H1 (cell line): Measurements from ENCODE around the gene SORCS3. TPM values are rescaled to one million over a fixed set of nuclear protein-coding genes. Genes with fewer than 3 reads are reported as not detected.
A peak's percentile ranks its signal among the peaks of the same experiment; 100 is the strongest.

Experiments
- CTCF ChIA-PET: fragments of 300-600 bp; sonication (Branson Sonifier 250); formaldehyde crosslinking; loops from one replicate; lab custom pipeline; 2021; ENCODE audit not compliant: partially characterized antibody; lab: Charles Lee
- POLR2A ChIA-PET: fragments of 300-600 bp; sonication (Branson Sonifier 250); formaldehyde crosslinking; loops from one replicate; lab custom pipeline; 2021; ENCODE audit warnings: inconsistent platforms; ENCODE audit not compliant: partially characterized antibody; lab: Charles Lee
- DNase-seq, 2 experiments: peaks; one replicate each; pipeline versions ENCODE4 v3.0.0 to v3.0.0-alpha.2; 2010 to 2022; ENCODE audit warnings: low spot score in 2 of 2, low read depth in 1 of 2, mixed read lengths in 1 of 2
- FAIRE-seq: peaks from 2 replicates; lab custom pipeline; 2011; peaks lifted over from hg19 to GRCh38; lab: Jason Lieb, UNC
- H2AFZ ChIP-seq: 2 replicates; pipeline ENCODE4 v1.8.1; 2012; ENCODE audit warnings: low read length, inconsistent platforms
- H2AK5ac ChIP-seq: 2 replicates; pipeline ENCODE4 v1.6.1; 2013; ENCODE audit warnings: low read depth, low read length
- H2BK120ac ChIP-seq: replicated peaks from 2 replicates; pipeline ENCODE3; 2013; ENCODE audit warnings: low read depth, low read length, inconsistent platforms
- H2BK12ac ChIP-seq: 2 replicates; pipeline ENCODE4 v1.6.1; 2013; ENCODE audit warnings: low read depth, low read length
- H2BK15ac ChIP-seq: 2 replicates; pipeline ENCODE4 v1.6.1; 2013; ENCODE audit warnings: low read length
- H2BK20ac ChIP-seq: 2 replicates; pipeline ENCODE4 v1.6.1; 2013; ENCODE audit warnings: low read length
- H2BK5ac ChIP-seq: 2 replicates; pipeline ENCODE4 v1.6.1; 2013; ENCODE audit warnings: low read depth, low read length
- H3K14ac ChIP-seq: 2 replicates; pipeline ENCODE4 v1.6.1; 2013; ENCODE audit warnings: inconsistent platforms; ENCODE audit not compliant: insufficient read length
- H3K18ac ChIP-seq: 2 replicates; pipeline ENCODE4 v1.6.1; 2013; ENCODE audit warnings: low read length; ENCODE audit errors: extremely low read depth
- H3K23ac ChIP-seq: 2 replicates; pipeline ENCODE4 v1.6.1; 2013; ENCODE audit warnings: inconsistent platforms; ENCODE audit not compliant: insufficient read length
- H3K23me2 ChIP-seq: 2 replicates; pipeline ENCODE4 v1.6.1; 2013; ENCODE audit warnings: low read depth, low read length
- H3K27ac ChIP-seq: 2 replicates; pipeline ENCODE4 v1.6.1; 2011; ENCODE audit warnings: low read depth, low read length, inconsistent platforms
- H3K27me3 ChIP-seq, 4 experiments: replicated peaks in 1 of 4; 1 replicate in 1 of 4; 2 replicates in 3 of 4; pipeline versions ENCODE4 v1.6.1 to v1.8.1; 2011 to 2013; ENCODE audit warnings: low read length in 3 of 4, mild to moderate bottlenecking in 3 of 4, inconsistent platforms in 2 of 4, mixed read lengths in 2 of 4, moderate library complexity in 1 of 4; ENCODE audit not compliant: control insufficient read depth in 3 of 4, insufficient read depth in 3 of 4; ENCODE audit errors: extremely low read depth in 1 of 4
- H3K36me3 ChIP-seq, 4 experiments: 2 replicates each; pipeline versions ENCODE4 v1.6.1 to v1.8.1; 2011 to 2013; ENCODE audit warnings: mild to moderate bottlenecking in 4 of 4, low read length in 3 of 4, moderate library complexity in 2 of 4, control low read depth in 1 of 4, inconsistent platforms in 1 of 4; ENCODE audit not compliant: insufficient read depth in 4 of 4, control insufficient read depth in 2 of 4
- H3K4ac ChIP-seq: replicated peaks from 2 replicates; pipeline ENCODE3; 2013; ENCODE audit warnings: low read length, low read depth, mixed read lengths, inconsistent platforms; ENCODE audit not compliant: insufficient read length
- H3K4me1 ChIP-seq, 4 experiments: replicated peaks in 1 of 4; 1 replicate in 1 of 4; 2 replicates in 3 of 4; pipeline versions ENCODE4 v1.6.1 to v1.8.1; 2011 to 2013; ENCODE audit warnings: low read length in 3 of 4, inconsistent platforms in 2 of 4, mixed read lengths in 1 of 4; ENCODE audit not compliant: insufficient read depth in 4 of 4, control insufficient read depth in 3 of 4
- H3K4me2 ChIP-seq, 2 experiments: 2 replicates each; pipeline versions ENCODE4 v1.6.1 to v1.8.1; 2011 to 2013; ENCODE audit warnings: low read depth in 2 of 2, low read length in 2 of 2, control low read depth in 1 of 2, inconsistent platforms in 1 of 2, mild to moderate bottlenecking in 1 of 2; ENCODE audit not compliant: insufficient read depth in 1 of 2
- H3K4me3 ChIP-seq, 4 experiments: fragments of 200-600, 300-600 bp in 1 of 4; sonication (generic), shearing (Covaris generic), sonication (Bioruptor Twin) in 1 of 4; 2 replicates each; pipeline versions ENCODE4 v1.5.1 to v1.8.1; 2011 to 2016; ENCODE audit warnings: low read length in 4 of 4, low read depth in 3 of 4, control low read depth in 2 of 4, inconsistent platforms in 2 of 4, mild to moderate bottlenecking in 2 of 4, mixed read lengths in 1 of 4, moderate library complexity in 1 of 4; ENCODE audit not compliant: insufficient read depth in 2 of 4; ENCODE audit errors: extremely low read depth in 1 of 4
- H3K56ac ChIP-seq: replicated peaks from 2 replicates; pipeline ENCODE3; 2013; ENCODE audit warnings: low read depth, mild to moderate bottlenecking, mixed read lengths, low read length, inconsistent platforms; ENCODE audit not compliant: insufficient read length
- H3K79me1 ChIP-seq: 2 replicates; pipeline ENCODE4 v1.6.1; 2013; ENCODE audit warnings: low read depth, low read length, control low read depth
- H3K79me2 ChIP-seq, 2 experiments: 2 replicates each; pipeline versions ENCODE4 v1.6.1 to v1.8.1; 2012 to 2013; ENCODE audit warnings: low read length in 2 of 2, mild to moderate bottlenecking in 2 of 2, inconsistent platforms in 1 of 2; ENCODE audit not compliant: insufficient read depth in 2 of 2, control insufficient read depth in 1 of 2
- H3K9ac ChIP-seq, 4 experiments: replicated peaks in 1 of 4; 1 replicate in 1 of 4; 2 replicates in 3 of 4; pipeline versions ENCODE4 v1.6.1 to v1.8.1; 2011 to 2013; ENCODE audit warnings: low read depth in 3 of 4, low read length in 3 of 4, control low read depth in 2 of 4, mild to moderate bottlenecking in 2 of 4, moderate library complexity in 2 of 4, inconsistent platforms in 1 of 4; ENCODE audit errors: extremely low read depth in 1 of 4
- H3K9me3 ChIP-seq, 2 experiments: 2 replicates each; pipeline versions ENCODE4 v1.6.1 to v1.8.1; 2012 to 2013; ENCODE audit warnings: mild to moderate bottlenecking in 2 of 2, moderate library complexity in 2 of 2, control low read depth in 1 of 2, inconsistent platforms in 1 of 2, low read depth in 1 of 2, low read length in 1 of 2, mixed read lengths in 1 of 2; ENCODE audit not compliant: insufficient read depth in 2 of 2
- H4K20me1 ChIP-seq, 2 experiments: replicated peaks in 1 of 2; 2 replicates each; pipeline versions ENCODE3 to v1.8.1; 2011 to 2013; ENCODE audit warnings: inconsistent platforms in 2 of 2, low read length in 2 of 2, mild to moderate bottlenecking in 1 of 2; ENCODE audit not compliant: insufficient read depth in 2 of 2, control insufficient read depth in 1 of 2
- H4K5ac ChIP-seq: 2 replicates; pipeline ENCODE4 v1.6.1; 2013; ENCODE audit warnings: low read length, low read depth, mixed read lengths, inconsistent platforms; ENCODE audit not compliant: insufficient read length
- H4K8ac ChIP-seq: 2 replicates; pipeline ENCODE4 v1.8.0; 2013; ENCODE audit warnings: mild to moderate bottlenecking, moderate library complexity, low read length, inconsistent platforms; ENCODE audit not compliant: insufficient read depth; ENCODE audit errors: extremely low read depth
- H4K91ac ChIP-seq: replicated peaks from 2 replicates; pipeline ENCODE3; 2013; ENCODE audit warnings: low read length, mixed read lengths, inconsistent platforms; ENCODE audit not compliant: insufficient read length
- BACH1 ChIP-seq: IDR thresholded peaks from 2 replicates; pipeline ENCODE4 v1.6.1; 2012; ENCODE audit warnings: low read length, improper control_type of control experiment
- EGR1 ChIP-seq: IDR thresholded peaks from 2 replicates; pipeline ENCODE4 v1.6.1; 2011; ENCODE audit warnings: low read depth, low read length, borderline replicate concordance
- KDM4A ChIP-seq: IDR thresholded peaks from one replicate; pipeline ENCODE4 v1.7.1; 2012; ENCODE audit warnings: low read depth, mild to moderate bottlenecking, moderate library complexity, low read length, inconsistent platforms; ENCODE audit not compliant: severe bottlenecking
- MAFK ChIP-seq: IDR thresholded peaks from 2 replicates; pipeline ENCODE4 v1.6.1; 2012; ENCODE audit warnings: low read depth, mild to moderate bottlenecking, improper control_type of control experiment, low read length
- NANOG ChIP-seq: IDR thresholded peaks from 2 replicates; pipeline ENCODE4 v1.6.1; 2011; ENCODE audit warnings: low read length, low read depth, mild to moderate bottlenecking, inconsistent platforms; ENCODE audit not compliant: insufficient read depth, poor library complexity, severe bottlenecking
- SIN3A ChIP-seq, 2 experiments: IDR thresholded peaks in 1 of 2; conservative IDR thresholded peaks in 1 of 2; 2 replicates each; pipeline ENCODE4 v1.6.1; 2011 to 2012; ENCODE audit warnings: low read length in 2 of 2, improper control_type of control experiment in 1 of 2, low read depth in 1 of 2, mild to moderate bottlenecking in 1 of 2
- SRF ChIP-seq: IDR thresholded peaks from 2 replicates; pipeline ENCODE4 v1.6.1; 2011; ENCODE audit warnings: mild to moderate bottlenecking, low read depth, low read length, moderate library complexity
- TAF1 ChIP-seq: IDR thresholded peaks from 2 replicates; pipeline ENCODE4 v1.6.1; 2011; ENCODE audit warnings: mild to moderate bottlenecking, low read depth, low read length
- TEAD4 ChIP-seq: IDR thresholded peaks from 2 replicates; pipeline ENCODE4 v1.6.1; 2012; ENCODE audit warnings: low read depth, low read length, inconsistent platforms, mixed read lengths
- WGBS, 2 experiments: shearing (Covaris generic) in 1 of 2; methylation state at CpG; one replicate each; pipeline versions ENCODE4 v1.1.6 to v1.1.7; 2013 to 2015; ENCODE audit warnings: low lambda C conversion rate in 2 of 2, mixed read lengths in 2 of 2, inconsistent platforms in 1 of 2, low coverage in 1 of 2, missing lambda C conversion rate in 1 of 2; ENCODE audit not compliant: insufficient replicate concordance in 2 of 2, insufficient coverage in 1 of 2, insufficient read length in 1 of 2; ENCODE audit errors: extremely low coverage in 1 of 2, missing lambda C conversion rate in 1 of 2; 5-methylcytosine and 5-hydroxymethylcytosine counted together
- polyA plus RNA-seq, 7 experiments: library from polyadenylated mRNA; depleted of rRNA in 3 of 7; stranded (reverse) in 5 of 7; unstranded in 2 of 7; fragments of >200 nt in 5 of 7; fragments of 200-250 nt in 2 of 7; gene quantifications; 1 replicate in 5 of 7; 2 replicates in 1 of 7; 4 replicates in 1 of 7; pipeline versions ENCODE4 v1.2.1 to v1.2.3, GENCODE V29; 2011 to 2013; ENCODE audit warnings: missing spikeins in 2 of 7, mixed read lengths in 2 of 7
- total RNA-seq: library from RNA; stranded (reverse); fragmentation: NEBNext Ultra II Directional; extraction: Animal tissue kit (Norgen Biotek cat#: 25700); gene quantifications from 2 replicates; pipeline ENCODE4 v1.2.1, GENCODE V29; 2021
- TF ChIP-seq, protein P1 (sequence below): IDR thresholded peaks from 2 replicates; pipeline ENCODE4 v1.6.1; 2011; ENCODE audit warnings: low read length, improper control_type of control experiment
- TF ChIP-seq, protein P2 (sequence below): IDR thresholded peaks from 2 replicates; pipeline ENCODE4 v1.6.1; 2012; ENCODE audit warnings: low read length, inconsistent platforms

Gene SORCS3
- total and polyA plus RNA-seq, 2 of the 8 experiments (the other 6 are each of a cell fraction or from before 2014, with no cell fraction given) = 0.26 to 0.88 TPM

DNA sequence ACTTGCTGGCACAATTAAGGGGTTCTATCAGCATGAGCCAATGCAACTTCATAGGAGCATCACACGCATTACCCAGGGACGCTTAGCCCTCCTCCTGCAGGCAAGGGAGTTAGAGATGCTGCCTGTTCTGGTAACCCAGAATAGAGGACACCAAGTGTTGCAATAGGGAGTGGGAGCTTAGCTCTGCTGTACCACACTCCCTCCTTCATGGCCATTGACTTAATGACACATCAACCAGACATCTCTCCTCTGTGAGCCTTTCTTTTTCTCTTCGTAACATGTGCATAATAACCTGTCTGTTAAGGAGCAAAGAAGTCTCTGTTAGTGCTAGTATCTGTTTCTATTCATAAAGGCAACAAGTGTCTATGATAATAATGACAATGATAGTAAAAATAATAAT is 282.4 kb downstream of the SORCS3 start:
- Histone ChIP-seq H2BK12ac (0 out of 2 replicates have a peak overlapping the region, but pooled peaks have one; percentile 39), H3K4me2 (no peak overlapping the region), H3K27ac (no peak overlapping the region), H3K79me1 (no peaks in the 10 kb centered on the region), H4K20me1 (no peaks in the 10 kb centered on the region), H3K23me2 (no peaks in the 10 kb centered on the region), H3K9ac (no peak overlapping the region), H3K56ac (no peak overlapping the region), H4K8ac (no peak overlapping the region), H3K4ac (no peak overlapping the region), H2BK15ac (no peak overlapping the region), H3K36me3 (no peaks in the 10 kb centered on the region), H3K4me3 (no peak overlapping the region), H3K23ac (no peak overlapping the region), H3K18ac (no peak overlapping the region), H4K5ac (no peak overlapping the region), H2BK5ac (no peak overlapping the region), H2BK20ac (peak overlapping the region; percentile 43; the same call in 1 of the 2 replicates), H3K27me3 (no peaks in the 10 kb centered on the region), H4K91ac (no peak overlapping the region), H2AK5ac (no peak overlapping the region), H3K9me3 (no peaks in the 10 kb centered on the region), H3K4me1 (peaks cover 0 to 7% (median 2%) of the 10 kb centered on the region in 4 experiments; a peak in 6 of 7 replicates), H3K14ac (no peak overlapping the region), H3K79me2 (no peaks in the 10 kb centered on the region), H2BK120ac (no peak overlapping the region), H2AFZ (no peak overlapping the region)
- TF ChIP-seq, protein P1, sequence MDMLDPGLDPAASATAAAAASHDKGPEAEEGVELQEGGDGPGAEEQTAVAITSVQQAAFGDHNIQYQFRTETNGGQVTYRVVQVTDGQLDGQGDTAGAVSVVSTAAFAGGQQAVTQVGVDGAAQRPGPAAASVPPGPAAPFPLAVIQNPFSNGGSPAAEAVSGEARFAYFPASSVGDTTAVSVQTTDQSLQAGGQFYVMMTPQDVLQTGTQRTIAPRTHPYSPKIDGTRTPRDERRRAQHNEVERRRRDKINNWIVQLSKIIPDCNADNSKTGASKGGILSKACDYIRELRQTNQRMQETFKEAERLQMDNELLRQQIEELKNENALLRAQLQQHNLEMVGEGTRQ = no peak
- TF ChIP-seq NANOG (no peak), EGR1 (no peak), SIN3A (conservative IDR thresholded peaks at IDR 0.05 in 1 of 2, IDR thresholded peaks at IDR 0.05 in 1 of 2; ENCODE audit: low read depth in 1 of 2, low read length in 2 of 2) (no peak), TAF1 (no peak), SRF (no peak), TEAD4 (no peak), BACH1 (no peak), KDM4A (no peak), MAFK (no peak)
- TF ChIP-seq, protein P2, sequence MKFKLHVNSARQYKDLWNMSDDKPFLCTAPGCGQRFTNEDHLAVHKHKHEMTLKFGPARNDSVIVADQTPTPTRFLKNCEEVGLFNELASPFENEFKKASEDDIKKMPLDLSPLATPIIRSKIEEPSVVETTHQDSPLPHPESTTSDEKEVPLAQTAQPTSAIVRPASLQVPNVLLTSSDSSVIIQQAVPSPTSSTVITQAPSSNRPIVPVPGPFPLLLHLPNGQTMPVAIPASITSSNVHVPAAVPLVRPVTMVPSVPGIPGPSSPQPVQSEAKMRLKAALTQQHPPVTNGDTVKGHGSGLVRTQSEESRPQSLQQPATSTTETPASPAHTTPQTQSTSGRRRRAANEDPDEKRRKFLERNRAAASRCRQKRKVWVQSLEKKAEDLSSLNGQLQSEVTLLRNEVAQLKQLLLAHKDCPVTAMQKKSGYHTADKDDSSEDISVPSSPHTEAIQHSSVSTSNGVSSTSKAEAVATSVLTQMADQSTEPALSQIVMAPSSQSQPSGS = no peak
- ChIA-PET CTCF (interaction anchor here (0.9 to 3.9 kb wide), 20 partner anchors 8 to 284 kb away, joined by 3 to 28 read pairs (median 6); no protein-coding TSS in a partner anchor), POLR2A (no interaction called here)
- DNase-seq (no peak), FAIRE-seq (no peak)
- WGBS, 2 experiments = 92% methylated on average over 3 of the region's 3 CpGs; no CpG with 5 or more reads in 1 of the 2 experiments
